Nephron (organoid): ENCODE data around the gene GLUD2.

Experiments used
- H3K27ac Mint-ChIP-seq, 3 experiments: 2 replicates each; pipeline ENCODE4 v1.8.0; 2020; ENCODE audit warnings: mixed read lengths in 3 of 3, mild to moderate bottlenecking in 2 of 3, moderate library complexity in 1 of 3
- H3K27me3 Mint-ChIP-seq: 2 replicates; pipeline ENCODE4 v1.8.0; 2021; ENCODE audit warnings: low read depth, mild to moderate bottlenecking, moderate library complexity, mixed read lengths
- H3K36me3 Mint-ChIP-seq: 2 replicates; pipeline ENCODE4 v1.8.0; 2020; ENCODE audit warnings: low read depth, mixed read lengths
- H3K4me1 Mint-ChIP-seq: 2 replicates; pipeline ENCODE4 v1.8.0; 2020; ENCODE audit warnings: mixed read lengths
- H3K4me3 Mint-ChIP-seq, 3 experiments: 2 replicates each; pipeline ENCODE4 v1.8.0; 2020; ENCODE audit warnings: mild to moderate bottlenecking in 3 of 3, mixed read lengths in 3 of 3, moderate library complexity in 2 of 3
- H3K9me3 Mint-ChIP-seq: 2 replicates; pipeline ENCODE4 v1.8.0; 2020; ENCODE audit warnings: mixed read lengths
- TF ChIP-seq, protein P1 (sequence below), 3 experiments: fragments of 200-600 bp; sonication (generic); IDR thresholded peaks; one replicate each; pipeline ENCODE4 v1.5.0; 2021; ENCODE audit warnings: antibody characterized with exemption in 3 of 3; ENCODE audit not compliant: unreplicated experiment in 3 of 3

The GLUD2 gene

DNA sequence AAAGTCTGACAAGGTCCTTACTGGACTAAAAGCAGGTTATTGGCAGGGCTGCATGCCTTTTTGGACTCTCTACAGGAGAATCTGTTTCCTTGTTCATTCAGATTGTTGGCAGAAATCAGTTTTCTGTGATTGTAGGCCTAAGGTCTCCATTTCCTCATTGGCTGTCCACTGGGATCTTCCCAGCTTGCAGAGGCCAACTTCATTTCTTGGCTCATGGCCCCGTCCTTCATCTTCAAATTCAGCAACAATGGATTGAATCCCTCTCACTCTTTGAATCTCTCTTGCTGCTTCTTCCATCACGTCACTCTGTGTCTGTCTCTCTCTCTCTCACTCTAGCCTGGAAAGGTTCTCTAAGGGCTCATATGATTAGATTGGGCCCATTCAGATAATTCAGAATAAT lies 14.9 kb upstream of the GLUD2 start:
- TF ChIP-seq, protein P1, sequence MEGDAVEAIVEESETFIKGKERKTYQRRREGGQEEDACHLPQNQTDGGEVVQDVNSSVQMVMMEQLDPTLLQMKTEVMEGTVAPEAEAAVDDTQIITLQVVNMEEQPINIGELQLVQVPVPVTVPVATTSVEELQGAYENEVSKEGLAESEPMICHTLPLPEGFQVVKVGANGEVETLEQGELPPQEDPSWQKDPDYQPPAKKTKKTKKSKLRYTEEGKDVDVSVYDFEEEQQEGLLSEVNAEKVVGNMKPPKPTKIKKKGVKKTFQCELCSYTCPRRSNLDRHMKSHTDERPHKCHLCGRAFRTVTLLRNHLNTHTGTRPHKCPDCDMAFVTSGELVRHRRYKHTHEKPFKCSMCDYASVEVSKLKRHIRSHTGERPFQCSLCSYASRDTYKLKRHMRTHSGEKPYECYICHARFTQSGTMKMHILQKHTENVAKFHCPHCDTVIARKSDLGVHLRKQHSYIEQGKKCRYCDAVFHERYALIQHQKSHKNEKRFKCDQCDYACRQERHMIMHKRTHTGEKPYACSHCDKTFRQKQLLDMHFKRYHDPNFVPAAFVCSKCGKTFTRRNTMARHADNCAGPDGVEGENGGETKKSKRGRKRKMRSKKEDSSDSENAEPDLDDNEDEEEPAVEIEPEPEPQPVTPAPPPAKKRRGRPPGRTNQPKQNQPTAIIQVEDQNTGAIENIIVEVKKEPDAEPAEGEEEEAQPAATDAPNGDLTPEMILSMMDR (IDR thresholded peaks at IDR 0.05; ENCODE audit: unreplicated experiment in 3 of 3), result no peak
- peak overlapping the region; percentile 5 to 66 (median 9) for H3K27ac Mint-ChIP-seq
- H3K4me1 Mint-ChIP-seq, result peaks cover 10% of the 10 kb centered on the region

DNA sequence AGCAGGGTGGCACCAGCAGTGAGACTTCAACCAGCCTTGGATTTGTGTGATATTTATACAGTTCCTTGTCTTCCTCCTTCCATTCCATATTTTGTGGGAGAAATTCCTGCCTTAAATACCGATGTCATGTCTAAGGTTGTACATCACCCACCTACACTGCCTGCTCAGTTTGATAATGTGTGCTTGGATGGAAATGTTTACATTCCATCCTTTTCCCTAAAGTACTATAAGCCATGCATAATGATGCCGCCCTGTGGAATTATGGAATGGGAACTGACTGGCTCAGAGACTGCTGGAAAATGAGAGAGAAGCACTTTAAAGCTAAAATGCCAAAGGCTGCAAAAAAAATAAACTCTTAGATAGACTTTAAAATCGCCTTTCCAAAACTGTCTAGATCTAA lies 11.3 kb upstream of the GLUD2 start:
- no peak overlapping the region for H3K27ac Mint-ChIP-seq
- no peak overlapping the region for H3K4me3 Mint-ChIP-seq
- no peaks in the 10 kb centered on the region for H3K36me3 Mint-ChIP-seq
- peaks cover 10% of the 10 kb centered on the region for H3K4me1 Mint-ChIP-seq
- H3K27me3 Mint-ChIP-seq, result no peaks in the 10 kb centered on the region
- TF ChIP-seq, protein P1 (IDR thresholded peaks at IDR 0.05; ENCODE audit: unreplicated experiment in 3 of 3), result no peak
- H3K9me3 Mint-ChIP-seq, result no peaks in the 10 kb centered on the region

More for the DNA sequence above, 14.9 kb upstream of the GLUD2 start:
- Mint-ChIP-seq H3K9me3 (no peaks in the 10 kb centered on the region), H3K36me3 (no peaks in the 10 kb centered on the region), H3K4me3 (no peak overlapping the region), H3K27me3 (no peaks in the 10 kb centered on the region)

DNA sequence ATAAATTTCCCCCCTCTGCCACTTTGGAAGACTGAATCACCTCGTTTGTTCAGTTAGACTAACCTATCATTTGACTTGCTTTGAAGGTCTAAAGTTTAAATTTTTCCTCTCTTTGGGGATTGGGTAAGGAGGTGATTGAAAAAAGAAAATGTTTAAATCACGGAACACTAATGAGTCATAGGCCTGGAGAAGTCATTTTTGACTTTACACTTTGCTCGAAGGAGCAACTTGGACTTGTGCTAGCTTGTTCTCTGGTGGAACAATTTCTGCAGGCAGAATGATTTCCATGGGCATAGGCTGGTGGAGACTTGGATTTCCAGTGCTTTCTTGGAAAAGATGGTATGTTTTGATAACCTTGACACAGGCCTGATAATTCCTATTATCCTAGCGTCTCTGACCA lies 10.5 kb upstream of the GLUD2 start:
- Mint-ChIP-seq H3K27ac (no peak overlapping the region), H3K9me3 (no peaks in the 10 kb centered on the region)
- TF ChIP-seq, protein P1 (IDR thresholded peaks at IDR 0.05; ENCODE audit: unreplicated experiment in 3 of 3), result no peak

DNA sequence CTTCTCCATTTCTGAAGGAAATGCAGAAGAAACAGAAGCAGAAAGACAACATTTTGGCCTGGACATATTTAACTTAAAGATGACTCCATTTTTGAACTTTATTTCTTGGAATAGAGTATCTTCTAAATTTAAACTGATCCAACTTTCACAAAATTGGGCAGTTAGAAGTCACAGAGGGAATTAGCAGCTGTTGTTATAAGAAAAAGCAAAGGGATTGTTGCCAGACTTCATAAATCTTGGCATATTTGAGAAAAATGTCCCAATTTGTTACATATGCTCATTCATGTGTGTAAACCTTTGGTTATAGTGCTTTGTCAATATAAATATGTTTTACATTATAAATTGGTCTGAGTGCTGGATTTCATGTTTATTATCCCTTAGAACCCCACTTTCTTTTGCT lies 3.4 kb downstream of the GLUD2 start:
- Mint-ChIP-seq H3K27ac (peak overlapping the region in 1 of 3 experiments; percentile 38), H3K4me3 (no peak overlapping the region), H3K36me3 (no peaks in the 10 kb centered on the region), H3K4me1 (peaks cover 3% of the 10 kb centered on the region), H3K9me3 (peaks cover 11% of the 10 kb centered on the region), H3K27me3 (peaks cover 5% of the 10 kb centered on the region)
- TF ChIP-seq, protein P1 (IDR thresholded peaks at IDR 0.05; ENCODE audit: unreplicated experiment in 3 of 3), result no peak

More for the DNA sequence above, 10.5 kb upstream of the GLUD2 start:
- no peaks in the 10 kb centered on the region for H3K36me3 Mint-ChIP-seq
- H3K4me3 Mint-ChIP-seq, result no peak overlapping the region
- H3K27me3 Mint-ChIP-seq, result no peaks in the 10 kb centered on the region
- H3K4me1 Mint-ChIP-seq, result peaks cover 6% of the 10 kb centered on the region

DNA sequence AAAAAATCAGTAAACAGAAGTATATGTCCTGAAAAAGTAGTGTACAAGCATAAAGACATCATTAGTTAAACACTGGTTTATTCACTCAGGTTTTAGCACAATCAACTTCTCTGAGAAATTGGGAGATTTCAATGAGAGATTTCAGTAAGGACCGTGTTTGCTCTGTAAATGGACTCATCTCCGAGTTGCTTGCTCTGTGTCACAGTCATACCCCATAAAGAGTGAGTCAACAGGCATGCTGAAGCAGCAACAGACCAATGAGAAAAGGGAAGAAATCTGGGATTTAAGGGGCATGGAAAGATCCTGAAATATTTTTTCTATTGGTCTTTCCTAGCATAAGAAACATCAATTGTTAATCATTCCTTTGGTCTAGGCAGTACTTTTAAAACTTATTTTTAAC lies 4.7 kb downstream of the GLUD2 start:
- Mint-ChIP-seq H3K4me3 (no peak overlapping the region), H3K4me1 (peaks cover 3% of the 10 kb centered on the region), H3K36me3 (no peaks in the 10 kb centered on the region), H3K27me3 (peaks cover 5% of the 10 kb centered on the region), H3K27ac (no peak overlapping the region), H3K9me3 (peaks cover 7% of the 10 kb centered on the region)
- TF ChIP-seq, protein P1 (IDR thresholded peaks at IDR 0.05; ENCODE audit: unreplicated experiment in 3 of 3), result no peak

DNA sequence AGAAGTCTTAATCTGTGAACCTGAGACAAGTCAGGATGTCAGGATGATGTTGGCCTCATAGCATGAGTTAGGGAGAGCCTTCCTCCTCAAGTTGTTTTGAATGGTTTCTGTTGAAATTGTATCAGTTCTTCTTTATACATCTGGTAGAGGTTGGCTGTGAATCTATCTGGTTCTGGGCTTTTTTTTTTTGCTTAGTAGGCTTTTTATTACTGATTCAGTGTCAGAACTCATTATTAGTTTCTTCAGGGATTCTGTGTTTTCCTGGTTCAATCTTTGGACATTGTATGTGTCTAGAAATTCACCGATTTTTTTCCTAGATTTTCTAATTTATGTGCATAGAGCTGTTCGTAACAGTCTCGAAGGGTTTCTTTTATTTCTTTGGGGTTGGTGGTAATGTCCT lies 14.9 kb downstream of the GLUD2 start:
- TF ChIP-seq, protein P1 (IDR thresholded peaks at IDR 0.05; ENCODE audit: unreplicated experiment in 3 of 3), result no peak
- no peak overlapping the region for H3K4me3 Mint-ChIP-seq
- no peak overlapping the region for H3K27ac Mint-ChIP-seq
- peaks cover 31% of the 10 kb centered on the region for H3K9me3 Mint-ChIP-seq
- H3K4me1 Mint-ChIP-seq, result no peaks in the 10 kb centered on the region
- no peaks in the 10 kb centered on the region for H3K36me3 Mint-ChIP-seq
- no peaks in the 10 kb centered on the region for H3K27me3 Mint-ChIP-seq
